Measurements from ENCODE around the gene SEPTIN1. TPM values are rescaled to one million over a fixed set of nuclear protein-coding genes. Genes with fewer than 3 reads are reported as not detected.

The SEPTIN1 gene
- total and polyA plus RNA-seq, 2 of the 4 experiments (the other 2 are of a cell fraction) = 0.24 TPM; not detected in 1

DNA sequence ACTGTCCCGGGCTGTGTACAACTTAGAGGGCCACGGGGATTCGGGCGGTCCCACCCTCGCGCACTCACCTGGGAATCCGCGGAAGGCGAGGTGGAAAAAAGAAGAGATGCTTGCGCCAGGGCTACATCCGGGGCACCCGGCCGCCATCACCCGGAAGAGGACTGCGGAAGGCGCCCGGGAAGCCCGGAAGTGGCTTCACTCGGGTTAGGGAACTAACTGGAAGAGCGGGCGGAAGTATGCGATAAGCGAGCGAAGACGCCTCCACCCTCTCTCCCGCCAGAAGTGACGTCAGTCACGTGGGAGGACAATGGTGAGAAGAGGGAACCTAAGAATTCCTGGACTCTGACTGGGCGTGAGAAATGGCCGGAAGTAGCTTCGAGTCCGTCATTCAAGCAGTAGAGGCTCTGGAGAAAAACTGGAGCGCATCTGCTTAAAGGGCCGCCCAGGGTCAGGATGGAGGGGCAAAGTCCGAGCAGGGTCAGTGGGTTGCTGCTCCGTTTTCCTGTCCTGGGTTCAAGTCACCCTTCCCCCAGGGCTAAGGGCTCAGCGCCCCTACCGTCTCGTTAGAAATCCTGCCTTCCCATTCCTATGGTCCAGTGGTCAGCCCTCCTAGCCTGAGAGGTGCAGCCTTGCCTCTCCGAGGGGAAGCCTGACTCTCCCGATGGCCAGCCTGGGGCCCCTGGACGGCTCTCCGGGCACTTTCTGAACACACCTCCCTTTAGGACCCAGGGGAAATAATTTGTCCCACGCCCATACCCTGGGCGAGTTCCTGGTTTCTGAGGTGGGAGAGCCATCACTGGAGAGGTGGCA is 27.0 kb downstream of the SEPTIN1 start, which contains the start of gene CD2BP2 (continued):
- TF ChIP-seq, protein P1, sequence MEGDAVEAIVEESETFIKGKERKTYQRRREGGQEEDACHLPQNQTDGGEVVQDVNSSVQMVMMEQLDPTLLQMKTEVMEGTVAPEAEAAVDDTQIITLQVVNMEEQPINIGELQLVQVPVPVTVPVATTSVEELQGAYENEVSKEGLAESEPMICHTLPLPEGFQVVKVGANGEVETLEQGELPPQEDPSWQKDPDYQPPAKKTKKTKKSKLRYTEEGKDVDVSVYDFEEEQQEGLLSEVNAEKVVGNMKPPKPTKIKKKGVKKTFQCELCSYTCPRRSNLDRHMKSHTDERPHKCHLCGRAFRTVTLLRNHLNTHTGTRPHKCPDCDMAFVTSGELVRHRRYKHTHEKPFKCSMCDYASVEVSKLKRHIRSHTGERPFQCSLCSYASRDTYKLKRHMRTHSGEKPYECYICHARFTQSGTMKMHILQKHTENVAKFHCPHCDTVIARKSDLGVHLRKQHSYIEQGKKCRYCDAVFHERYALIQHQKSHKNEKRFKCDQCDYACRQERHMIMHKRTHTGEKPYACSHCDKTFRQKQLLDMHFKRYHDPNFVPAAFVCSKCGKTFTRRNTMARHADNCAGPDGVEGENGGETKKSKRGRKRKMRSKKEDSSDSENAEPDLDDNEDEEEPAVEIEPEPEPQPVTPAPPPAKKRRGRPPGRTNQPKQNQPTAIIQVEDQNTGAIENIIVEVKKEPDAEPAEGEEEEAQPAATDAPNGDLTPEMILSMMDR (conservative IDR thresholded peaks at IDR 0.05; ENCODE audit: low read depth, low read length) = 0 out of 2 replicates have a peak, but pooled peaks have one; percentile 6

All from IMR-90 (cell line).